GM19372 (cell line): ENCODE results near the gene OR4F3.
"Not testable (repeated sequence)": the region's sequence is repeated elsewhere in the genome, so short reads cannot be mapped to it uniquely, and the experiment has no call there.

Source experiments
- ATAC-seq: cut with Tn5 transposase; IDR thresholded peaks from one replicate; pipeline ENCODE4 v1.9.1; 2021; ENCODE audit warnings: mild to moderate bottlenecking, low read depth, moderate library complexity; ENCODE audit not compliant: unreplicated experiment

The OR4F3 gene

GRCh38 chr5:181366968-181367367 is at the start of gene OR4F3:
Gene OR4F3, plus strand, starts transcription at chr5:181367268.
- not testable (repeated sequence) for ATAC-seq
